AG10803 (cell line): ENCODE data around the gene CPT1A.

ENCODE experiments used
- DNase-seq: peaks from one replicate; pipeline ENCODE4 v3.0.0; 2010; ENCODE audit warnings: low read depth
- H3K4me3 ChIP-seq: 2 replicates; pipeline ENCODE4 v1.5.1; 2011; ENCODE audit warnings: mild to moderate bottlenecking, low read length, control low read depth
- TF ChIP-seq, protein P1 (sequence below): conservative IDR thresholded peaks from 2 replicates; pipeline ENCODE4 v1.5.1; 2011; ENCODE audit warnings: mild to moderate bottlenecking, low read length, control low read depth, inconsistent platforms

CPT1A gene

DNA sequence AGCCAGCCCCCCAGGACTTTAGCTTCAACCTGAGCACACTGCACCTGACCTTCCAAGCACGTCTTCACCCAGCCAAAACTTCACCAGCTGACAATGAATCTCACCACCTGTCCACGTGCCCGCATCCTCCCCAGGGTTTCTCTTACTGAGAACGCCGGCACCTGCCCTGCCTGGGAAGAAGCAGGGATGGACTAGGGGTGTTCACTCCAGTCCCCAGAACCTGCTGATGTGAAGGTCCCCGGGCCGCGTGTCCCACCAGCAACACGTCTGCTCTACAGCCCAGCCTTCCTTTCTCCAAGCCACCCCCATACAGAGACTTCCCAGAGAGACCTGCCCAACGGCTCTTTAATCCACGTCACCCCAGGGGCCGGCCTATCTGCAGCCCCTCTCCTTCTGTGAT is 12.8 kb downstream of the CPT1A start:
- no peak for DNase-seq
- TF ChIP-seq, protein P1, sequence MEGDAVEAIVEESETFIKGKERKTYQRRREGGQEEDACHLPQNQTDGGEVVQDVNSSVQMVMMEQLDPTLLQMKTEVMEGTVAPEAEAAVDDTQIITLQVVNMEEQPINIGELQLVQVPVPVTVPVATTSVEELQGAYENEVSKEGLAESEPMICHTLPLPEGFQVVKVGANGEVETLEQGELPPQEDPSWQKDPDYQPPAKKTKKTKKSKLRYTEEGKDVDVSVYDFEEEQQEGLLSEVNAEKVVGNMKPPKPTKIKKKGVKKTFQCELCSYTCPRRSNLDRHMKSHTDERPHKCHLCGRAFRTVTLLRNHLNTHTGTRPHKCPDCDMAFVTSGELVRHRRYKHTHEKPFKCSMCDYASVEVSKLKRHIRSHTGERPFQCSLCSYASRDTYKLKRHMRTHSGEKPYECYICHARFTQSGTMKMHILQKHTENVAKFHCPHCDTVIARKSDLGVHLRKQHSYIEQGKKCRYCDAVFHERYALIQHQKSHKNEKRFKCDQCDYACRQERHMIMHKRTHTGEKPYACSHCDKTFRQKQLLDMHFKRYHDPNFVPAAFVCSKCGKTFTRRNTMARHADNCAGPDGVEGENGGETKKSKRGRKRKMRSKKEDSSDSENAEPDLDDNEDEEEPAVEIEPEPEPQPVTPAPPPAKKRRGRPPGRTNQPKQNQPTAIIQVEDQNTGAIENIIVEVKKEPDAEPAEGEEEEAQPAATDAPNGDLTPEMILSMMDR = no peak
- no peak overlapping the region for H3K4me3 ChIP-seq

DNA sequence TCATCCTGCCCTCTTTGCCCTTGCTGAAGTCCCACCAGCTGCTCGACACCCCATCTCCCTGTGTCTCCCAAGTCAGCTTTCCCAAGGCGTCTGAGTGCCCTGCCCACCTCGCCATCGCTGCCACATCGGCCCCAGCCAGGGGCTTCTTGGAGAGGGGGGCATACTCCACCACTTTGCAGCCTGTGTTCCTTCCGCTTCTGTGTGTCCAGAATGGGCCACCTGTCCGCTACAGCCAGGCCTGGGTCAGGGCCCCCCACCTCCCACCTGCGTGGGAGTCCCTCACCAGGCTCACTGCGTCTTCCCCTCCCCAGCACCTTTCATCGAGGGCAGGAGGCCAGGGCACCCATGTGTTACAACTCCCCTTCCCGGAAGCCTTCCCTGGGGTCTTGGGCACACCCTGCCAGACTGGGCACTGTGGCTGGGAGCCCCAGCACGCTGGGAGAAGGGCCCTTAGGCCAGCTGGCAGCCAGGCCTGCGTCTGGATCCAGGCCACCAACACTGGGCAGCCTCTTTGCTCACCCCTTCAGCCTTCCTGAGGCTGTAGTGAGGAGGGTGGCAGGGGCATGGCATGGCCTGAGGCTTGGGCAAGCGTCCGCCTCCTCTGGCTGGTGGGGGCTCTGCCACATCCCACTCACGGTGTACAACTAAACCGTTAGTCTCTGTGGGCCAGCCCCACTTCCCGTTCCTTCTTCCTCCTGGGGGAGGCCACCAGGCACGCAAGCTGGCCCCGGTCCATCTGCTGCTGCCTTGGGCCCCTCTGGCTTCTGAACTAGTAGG is 13.4 kb downstream of the CPT1A start:
- DNase-seq = no peak
- H3K4me3 ChIP-seq = no peak overlapping the region
- TF ChIP-seq, protein P1 = no peak

DNA sequence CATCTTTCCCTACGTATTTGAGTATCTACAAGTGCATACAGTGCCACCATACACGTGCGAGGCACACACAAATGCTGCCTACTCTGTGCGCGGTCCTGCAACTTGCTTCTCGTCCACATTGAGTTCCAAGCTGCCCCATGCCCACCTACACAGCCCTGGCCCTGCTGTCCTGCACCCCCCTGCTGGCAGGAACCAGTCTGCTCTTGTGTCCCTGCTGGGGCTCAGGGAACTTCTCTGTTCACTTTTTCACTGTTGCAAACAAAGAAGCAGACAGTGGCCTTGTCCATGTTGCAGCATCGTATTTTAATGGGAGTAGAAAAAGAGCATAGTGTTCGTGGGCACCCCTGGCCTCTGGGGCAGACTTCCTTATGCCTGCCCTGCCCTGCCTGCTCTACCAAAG is 14.0 kb downstream of the CPT1A start:
- no peak for DNase-seq
- H3K4me3 ChIP-seq = no peak overlapping the region
- TF ChIP-seq, protein P1 = no peak

DNA sequence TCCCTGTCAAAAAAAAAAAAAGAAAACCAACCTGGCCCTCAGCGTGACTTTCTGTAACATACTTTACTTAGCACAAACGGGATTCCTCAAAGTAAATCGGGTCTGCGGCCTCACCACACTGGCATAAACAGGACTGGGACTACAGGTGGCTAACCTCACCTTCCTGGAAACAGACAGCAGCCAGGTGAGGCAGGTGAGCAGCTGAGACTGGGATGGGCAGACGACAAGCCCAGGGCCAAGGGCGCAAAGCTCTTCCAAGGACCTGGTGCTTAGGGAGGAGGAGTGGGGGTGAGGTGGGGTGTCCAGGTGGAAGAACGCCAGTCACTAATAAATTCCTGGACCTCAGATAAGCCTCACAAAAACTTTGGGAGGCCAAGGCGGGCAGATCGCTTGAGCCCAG is 15.0 kb downstream of the CPT1A start:
- no peak overlapping the region for H3K4me3 ChIP-seq
- TF ChIP-seq, protein P1 = no peak
- DNase-seq = no peak

DNA sequence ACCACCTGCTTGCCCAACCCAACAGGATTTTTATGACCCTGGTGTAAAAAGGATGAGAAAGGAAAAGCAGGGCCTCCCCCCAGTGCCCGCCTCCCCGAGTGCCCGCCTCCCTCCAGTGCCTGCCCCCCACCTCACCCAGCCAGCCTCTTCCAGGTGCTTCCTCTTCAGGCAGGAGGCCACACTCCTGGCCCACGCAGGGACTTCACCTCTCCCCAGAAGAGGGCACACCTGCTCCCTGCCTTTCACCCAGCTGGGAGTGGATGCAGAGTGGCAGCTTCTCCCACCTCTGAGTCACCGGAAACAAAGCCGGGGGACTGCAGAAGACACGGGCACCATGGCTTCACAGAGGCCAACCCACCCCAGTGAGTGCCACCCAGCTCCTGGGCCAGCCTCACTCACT is 16.1 kb downstream of the CPT1A start:
- no peak for DNase-seq
- H3K4me3 ChIP-seq = no peak overlapping the region
- TF ChIP-seq, protein P1 = no peak

DNA sequence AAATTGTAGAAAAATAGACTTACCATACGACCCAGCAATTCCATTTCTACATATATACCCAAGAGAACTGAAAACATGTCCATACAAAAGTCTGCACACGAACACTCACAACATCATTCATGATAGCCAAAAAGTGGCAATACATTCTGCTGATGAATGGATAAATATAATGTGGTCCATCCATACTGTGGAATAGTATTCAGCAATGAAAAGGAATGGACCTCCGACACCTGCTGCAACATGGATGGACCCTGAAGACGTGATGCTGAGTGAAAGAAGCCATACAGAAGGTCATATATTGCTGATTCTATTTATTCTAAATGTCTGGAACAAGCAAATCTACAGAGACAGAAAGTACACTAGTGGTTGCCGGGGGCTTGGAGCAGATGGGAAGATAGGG is 19.2 kb downstream of the CPT1A start:
- H3K4me3 ChIP-seq = no peak overlapping the region
- no peak for DNase-seq
- TF ChIP-seq, protein P1 = no peak

DNA sequence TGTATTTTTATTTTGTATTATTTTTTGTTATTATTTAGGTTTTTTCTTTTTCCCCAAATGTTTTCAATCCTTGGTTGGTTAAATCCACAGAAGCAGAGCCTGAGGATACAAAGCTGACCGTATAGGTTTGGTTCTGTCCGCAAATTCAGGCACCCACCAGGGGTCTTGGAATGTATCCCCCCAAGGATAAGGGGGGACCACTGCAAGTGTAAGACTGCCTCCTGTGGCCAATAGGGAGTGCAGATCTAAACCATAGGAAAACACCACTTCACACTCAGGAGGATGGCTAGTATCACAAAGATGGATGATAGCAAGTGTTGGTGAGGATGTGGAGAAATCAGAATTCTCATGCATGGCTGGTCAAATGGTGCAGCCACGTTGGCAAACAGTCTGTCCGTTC is 20.0 kb downstream of the CPT1A start:
- TF ChIP-seq, protein P1 = no peak
- DNase-seq = no peak

More for the DNA sequence above, 20.0 kb downstream of the CPT1A start:
- no peak overlapping the region for H3K4me3 ChIP-seq
